OCI-LY3 (cell line): ENCODE measurements around the gene DDX6.

Experiments used
- EZH2phosphoT487 ChIP-seq: fragments of 200-600 bp; shearing (Covaris generic); IDR thresholded peaks from 2 replicates; pipeline ENCODE4 v1.6.1; 2018; ENCODE audit warnings: antibody characterized with exemption, mixed run types, low read depth
- TF ChIP-seq, protein P1 (sequence below): fragments of 200-600, 300-600 bp; sonication (generic); IDR thresholded peaks from 2 replicates; pipeline ENCODE4 v1.5.1; 2014; ENCODE audit warnings: antibody characterized with exemption, low read length, low read depth

GRCh38 chr11:118740892-118741291 is 50.1 kb downstream of the DDX6 start:
- TF ChIP-seq, protein P1, sequence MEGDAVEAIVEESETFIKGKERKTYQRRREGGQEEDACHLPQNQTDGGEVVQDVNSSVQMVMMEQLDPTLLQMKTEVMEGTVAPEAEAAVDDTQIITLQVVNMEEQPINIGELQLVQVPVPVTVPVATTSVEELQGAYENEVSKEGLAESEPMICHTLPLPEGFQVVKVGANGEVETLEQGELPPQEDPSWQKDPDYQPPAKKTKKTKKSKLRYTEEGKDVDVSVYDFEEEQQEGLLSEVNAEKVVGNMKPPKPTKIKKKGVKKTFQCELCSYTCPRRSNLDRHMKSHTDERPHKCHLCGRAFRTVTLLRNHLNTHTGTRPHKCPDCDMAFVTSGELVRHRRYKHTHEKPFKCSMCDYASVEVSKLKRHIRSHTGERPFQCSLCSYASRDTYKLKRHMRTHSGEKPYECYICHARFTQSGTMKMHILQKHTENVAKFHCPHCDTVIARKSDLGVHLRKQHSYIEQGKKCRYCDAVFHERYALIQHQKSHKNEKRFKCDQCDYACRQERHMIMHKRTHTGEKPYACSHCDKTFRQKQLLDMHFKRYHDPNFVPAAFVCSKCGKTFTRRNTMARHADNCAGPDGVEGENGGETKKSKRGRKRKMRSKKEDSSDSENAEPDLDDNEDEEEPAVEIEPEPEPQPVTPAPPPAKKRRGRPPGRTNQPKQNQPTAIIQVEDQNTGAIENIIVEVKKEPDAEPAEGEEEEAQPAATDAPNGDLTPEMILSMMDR: no peak
- no peak for TF ChIP-seq EZH2phosphoT487
